ENCODE measurements around the gene GALK1. TPM values are rescaled to one million over a fixed set of nuclear protein-coding genes. Genes with fewer than 3 reads are reported as not detected.

The GALK1 gene
- total and polyA plus RNA-seq, 2 of the 13 experiments (the other 11 are each of a cell fraction or from before 2014, with no cell fraction given) = 59.9 to 93.6 TPM

DNA sequence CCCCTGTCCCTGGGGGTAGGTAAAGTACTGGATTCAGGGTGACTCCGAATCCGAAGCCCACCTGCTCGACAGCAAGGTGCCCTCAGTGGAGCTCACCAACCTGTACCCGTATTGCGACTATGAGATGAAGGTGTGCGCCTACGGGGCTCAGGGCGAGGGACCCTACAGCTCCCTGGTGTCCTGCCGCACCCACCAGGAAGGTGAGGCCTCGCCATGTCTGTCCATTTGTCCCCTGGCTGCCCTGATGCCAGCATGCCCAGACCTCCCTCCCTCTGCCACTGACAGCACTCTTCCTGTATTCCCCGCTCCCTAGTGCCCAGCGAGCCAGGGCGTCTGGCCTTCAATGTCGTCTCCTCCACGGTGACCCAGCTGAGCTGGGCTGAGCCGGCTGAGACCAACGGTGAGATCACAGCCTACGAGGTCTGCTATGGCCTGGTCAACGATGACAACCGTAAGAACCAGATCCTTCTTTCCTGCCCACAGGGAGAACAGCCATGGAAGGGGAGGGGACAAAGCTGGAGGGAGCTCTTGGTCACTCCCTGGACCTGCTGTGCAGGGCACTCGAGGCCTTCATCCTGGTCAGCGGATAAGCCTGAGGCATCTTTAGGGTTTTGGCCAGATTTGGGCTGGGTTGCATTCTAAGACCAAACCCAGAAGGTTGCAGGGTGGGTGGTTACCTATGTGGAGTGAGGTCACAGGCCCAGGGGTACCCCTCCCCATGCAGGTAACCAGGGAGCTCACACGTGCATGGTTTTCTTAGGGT, 14.2 kb downstream of the GALK1 start:
- peak overlapping the region; percentile 75 for H3K4me2 ChIP-seq (ENCODE audit: low read depth, low read length)
- H3K4me1 ChIP-seq (ENCODE audit: insufficient read depth, low read length) = peaks cover 57% of the 10 kb centered on the region
- no peaks in the 10 kb centered on the region for H3K27me3 ChIP-seq (ENCODE audit: control insufficient read depth in 1 of 2, insufficient read depth in 2 of 2, low read length in 2 of 2)
- H2AFZ ChIP-seq (ENCODE audit: low read length) = no peak overlapping the region
- H3K9me3 ChIP-seq (ENCODE audit: low read length) = no peaks in the 10 kb centered on the region
- H4K20me1 ChIP-seq (ENCODE audit: insufficient read depth, low read length) = no peaks in the 10 kb centered on the region
- FAIRE-seq (no peak), DNase-seq (ENCODE audit: low spot score) (no peak), ATAC-seq (peak; percentile 0; the same call in 1 of the 3 replicates)
- ChIA-PET CTCF (ENCODE audit: low intra/inter-chr PET ratio, low total read pairs) (interaction anchor here (1.5 to 6.3 kb wide), 3 partner anchors 76 to 149 kb away, joined by 4 to 102 read pairs (median 28); partner anchors contain the start of gene SMIM5), POLR2A (interaction anchor here (0.9 to 2.5 kb wide), 8 partner anchors 9 to 122 kb away, joined by 3 to 20 read pairs (median 4); partner anchors contain the start of genes RECQL5 and SMIM5)
- in situ Hi-C loops (cut with HindIII; ENCODE audit: extremely low pct_ligation_motif_present, low pct_unique_long_range_greater_than_20kb) (loop anchor here (5.0 to 10.0 kb wide), 2 partner anchors 74 to 136 kb away; no protein-coding TSS in a partner anchor), intact Hi-C loops (cut with micrococcal nuclease; ENCODE audit: unreplicated experiment) (loop anchor here (1.0 to 5.0 kb wide), 2 partner anchors 76 to 139 kb away; no protein-coding TSS in a partner anchor)
- no peak overlapping the region for H3K27ac ChIP-seq (ENCODE audit: extremely low read length, insufficient read depth, low read length)
- H3K9ac ChIP-seq (ENCODE audit: insufficient read depth, low read depth, low read length) = no peak overlapping the region
- peak overlapping the region in 1 of 3 experiments; percentile 64; a peak in 1 of 6 replicates for H3K4me3 ChIP-seq (replicated peaks in 1 of 3; ENCODE audit: insufficient read depth in 1 of 3, low read depth in 2 of 3, low read length in 3 of 3)
- BruUV-seq (replicated peaks) = no TSS peak
- 39% methylated on average over 15 of the region's 23 CpGs for WGBS (ENCODE audit: low lambda C conversion rate)
- no peaks in the 10 kb centered on the region for H3K79me2 ChIP-seq (ENCODE audit: insufficient read depth, low read length)
- H3K36me3 ChIP-seq (replicated peaks in 1 of 2; ENCODE audit: control insufficient read depth in 1 of 2, insufficient read depth in 2 of 2, low read length in 2 of 2) = no peaks in the 10 kb centered on the region
- TF ChIP-seq, protein P1, sequence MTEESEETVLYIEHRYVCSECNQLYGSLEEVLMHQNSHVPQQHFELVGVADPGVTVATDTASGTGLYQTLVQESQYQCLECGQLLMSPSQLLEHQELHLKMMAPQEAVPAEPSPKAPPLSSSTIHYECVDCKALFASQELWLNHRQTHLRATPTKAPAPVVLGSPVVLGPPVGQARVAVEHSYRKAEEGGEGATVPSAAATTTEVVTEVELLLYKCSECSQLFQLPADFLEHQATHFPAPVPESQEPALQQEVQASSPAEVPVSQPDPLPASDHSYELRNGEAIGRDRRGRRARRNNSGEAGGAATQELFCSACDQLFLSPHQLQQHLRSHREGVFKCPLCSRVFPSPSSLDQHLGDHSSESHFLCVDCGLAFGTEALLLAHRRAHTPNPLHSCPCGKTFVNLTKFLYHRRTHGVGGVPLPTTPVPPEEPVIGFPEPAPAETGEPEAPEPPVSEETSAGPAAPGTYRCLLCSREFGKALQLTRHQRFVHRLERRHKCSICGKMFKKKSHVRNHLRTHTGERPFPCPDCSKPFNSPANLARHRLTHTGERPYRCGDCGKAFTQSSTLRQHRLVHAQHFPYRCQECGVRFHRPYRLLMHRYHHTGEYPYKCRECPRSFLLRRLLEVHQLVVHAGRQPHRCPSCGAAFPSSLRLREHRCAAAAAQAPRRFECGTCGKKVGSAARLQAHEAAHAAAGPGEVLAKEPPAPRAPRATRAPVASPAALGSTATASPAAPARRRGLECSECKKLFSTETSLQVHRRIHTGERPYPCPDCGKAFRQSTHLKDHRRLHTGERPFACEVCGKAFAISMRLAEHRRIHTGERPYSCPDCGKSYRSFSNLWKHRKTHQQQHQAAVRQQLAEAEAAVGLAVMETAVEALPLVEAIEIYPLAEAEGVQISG (CRISPR knock-in tag; IDR thresholded peaks at IDR 0.05) = peak; percentile 13; the same call in 1 of the 2 replicates
- 0 out of 2 replicates have a peak, but pooled peaks have one; percentile 62 for TF ChIP-seq ZNF550 (CRISPR knock-in tag; IDR thresholded peaks at IDR 0.05; ENCODE audit: borderline replicate concordance)
- TF ChIP-seq, protein P2, sequence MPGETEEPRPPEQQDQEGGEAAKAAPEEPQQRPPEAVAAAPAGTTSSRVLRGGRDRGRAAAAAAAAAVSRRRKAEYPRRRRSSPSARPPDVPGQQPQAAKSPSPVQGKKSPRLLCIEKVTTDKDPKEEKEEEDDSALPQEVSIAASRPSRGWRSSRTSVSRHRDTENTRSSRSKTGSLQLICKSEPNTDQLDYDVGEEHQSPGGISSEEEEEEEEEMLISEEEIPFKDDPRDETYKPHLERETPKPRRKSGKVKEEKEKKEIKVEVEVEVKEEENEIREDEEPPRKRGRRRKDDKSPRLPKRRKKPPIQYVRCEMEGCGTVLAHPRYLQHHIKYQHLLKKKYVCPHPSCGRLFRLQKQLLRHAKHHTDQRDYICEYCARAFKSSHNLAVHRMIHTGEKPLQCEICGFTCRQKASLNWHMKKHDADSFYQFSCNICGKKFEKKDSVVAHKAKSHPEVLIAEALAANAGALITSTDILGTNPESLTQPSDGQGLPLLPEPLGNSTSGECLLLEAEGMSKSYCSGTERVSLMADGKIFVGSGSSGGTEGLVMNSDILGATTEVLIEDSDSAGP (CRISPR knock-in tag; IDR thresholded peaks at IDR 0.05; ENCODE audit: borderline replicate concordance) = peak; percentile 14; the same call in 1 of the 2 replicates
- TF ChIP-seq, protein P3, sequence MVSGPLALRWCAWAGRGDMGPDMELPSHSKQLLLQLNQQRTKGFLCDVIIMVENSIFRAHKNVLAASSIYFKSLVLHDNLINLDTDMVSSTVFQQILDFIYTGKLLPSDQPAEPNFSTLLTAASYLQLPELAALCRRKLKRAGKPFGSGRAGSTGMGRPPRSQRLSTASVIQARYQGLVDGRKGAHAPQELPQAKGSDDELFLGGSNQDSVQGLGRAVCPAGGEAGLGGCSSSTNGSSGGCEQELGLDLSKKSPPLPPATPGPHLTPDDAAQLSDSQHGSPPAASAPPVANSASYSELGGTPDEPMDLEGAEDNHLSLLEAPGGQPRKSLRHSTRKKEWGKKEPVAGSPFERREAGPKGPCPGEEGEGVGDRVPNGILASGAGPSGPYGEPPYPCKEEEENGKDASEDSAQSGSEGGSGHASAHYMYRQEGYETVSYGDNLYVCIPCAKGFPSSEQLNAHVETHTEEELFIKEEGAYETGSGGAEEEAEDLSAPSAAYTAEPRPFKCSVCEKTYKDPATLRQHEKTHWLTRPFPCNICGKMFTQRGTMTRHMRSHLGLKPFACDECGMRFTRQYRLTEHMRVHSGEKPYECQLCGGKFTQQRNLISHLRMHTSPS (CRISPR knock-in tag; IDR thresholded peaks at IDR 0.05; ENCODE audit: low read depth) = peak; percentile 62; the same call in 1 of the 2 replicates
- TF ChIP-seq, protein P4, sequence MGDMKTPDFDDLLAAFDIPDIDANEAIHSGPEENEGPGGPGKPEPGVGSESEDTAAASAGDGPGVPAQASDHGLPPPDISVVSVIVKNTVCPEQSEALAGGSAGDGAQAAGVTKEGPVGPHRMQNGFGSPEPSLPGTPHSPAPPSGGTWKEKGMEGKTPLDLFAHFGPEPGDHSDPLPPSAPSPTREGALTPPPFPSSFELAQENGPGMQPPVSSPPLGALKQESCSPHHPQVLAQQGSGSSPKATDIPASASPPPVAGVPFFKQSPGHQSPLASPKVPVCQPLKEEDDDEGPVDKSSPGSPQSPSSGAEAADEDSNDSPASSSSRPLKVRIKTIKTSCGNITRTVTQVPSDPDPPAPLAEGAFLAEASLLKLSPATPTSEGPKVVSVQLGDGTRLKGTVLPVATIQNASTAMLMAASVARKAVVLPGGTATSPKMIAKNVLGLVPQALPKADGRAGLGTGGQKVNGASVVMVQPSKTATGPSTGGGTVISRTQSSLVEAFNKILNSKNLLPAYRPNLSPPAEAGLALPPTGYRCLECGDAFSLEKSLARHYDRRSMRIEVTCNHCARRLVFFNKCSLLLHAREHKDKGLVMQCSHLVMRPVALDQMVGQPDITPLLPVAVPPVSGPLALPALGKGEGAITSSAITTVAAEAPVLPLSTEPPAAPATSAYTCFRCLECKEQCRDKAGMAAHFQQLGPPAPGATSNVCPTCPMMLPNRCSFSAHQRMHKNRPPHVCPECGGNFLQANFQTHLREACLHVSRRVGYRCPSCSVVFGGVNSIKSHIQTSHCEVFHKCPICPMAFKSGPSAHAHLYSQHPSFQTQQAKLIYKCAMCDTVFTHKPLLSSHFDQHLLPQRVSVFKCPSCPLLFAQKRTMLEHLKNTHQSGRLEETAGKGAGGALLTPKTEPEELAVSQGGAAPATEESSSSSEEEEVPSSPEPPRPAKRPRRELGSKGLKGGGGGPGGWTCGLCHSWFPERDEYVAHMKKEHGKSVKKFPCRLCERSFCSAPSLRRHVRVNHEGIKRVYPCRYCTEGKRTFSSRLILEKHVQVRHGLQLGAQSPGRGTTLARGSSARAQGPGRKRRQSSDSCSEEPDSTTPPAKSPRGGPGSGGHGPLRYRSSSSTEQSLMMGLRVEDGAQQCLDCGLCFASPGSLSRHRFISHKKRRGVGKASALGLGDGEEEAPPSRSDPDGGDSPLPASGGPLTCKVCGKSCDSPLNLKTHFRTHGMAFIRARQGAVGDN (CRISPR knock-in tag; IDR thresholded peaks at IDR 0.05) = peak; percentile 58
- TF ChIP-seq, protein P5, sequence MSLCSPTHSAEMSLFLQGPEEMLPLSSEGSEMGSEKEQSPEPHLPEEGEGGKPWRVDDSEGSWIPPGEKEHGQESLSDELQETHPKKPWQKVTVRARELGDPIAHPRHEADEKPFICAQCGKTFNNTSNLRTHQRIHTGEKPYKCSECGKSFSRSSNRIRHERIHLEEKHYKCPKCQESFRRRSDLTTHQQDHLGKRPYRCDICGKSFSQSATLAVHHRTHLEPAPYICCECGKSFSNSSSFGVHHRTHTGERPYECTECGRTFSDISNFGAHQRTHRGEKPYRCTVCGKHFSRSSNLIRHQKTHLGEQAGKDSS (CRISPR knock-in tag; IDR thresholded peaks at IDR 0.05; ENCODE audit: borderline replicate concordance, low read depth) = 0 out of 2 replicates have a peak, but pooled peaks have one; percentile 24
- TF ChIP-seq ZNF839 (CRISPR knock-in tag; IDR thresholded peaks at IDR 0.05; ENCODE audit: borderline replicate concordance) = peak; percentile 73; the same call in 1 of the 2 replicates
- peak; percentile 25; the same call in 1 of the 2 replicates for TF ChIP-seq SALL1 (CRISPR knock-in tag; IDR thresholded peaks at IDR 0.05)

All from HepG2 (cell line).